Hepatocyte (in vitro differentiated cells): Measurements from ENCODE around the gene USP10. TPM values are rescaled to one million over a fixed set of nuclear protein-coding genes. Genes with fewer than 3 reads are reported as not detected.
A peak's percentile ranks its signal among the peaks of the same experiment; 100 is the strongest.

Experiments used
- DNase-seq: peaks from one replicate; pipeline ENCODE4 v3.0.0-alpha.2; 2016; ENCODE audit warnings: low spot score
- H2AFZ ChIP-seq: fragments of 200-600 bp; sonication (generic); 2 replicates; pipeline ENCODE4 v1.6.0; 2016; ENCODE audit warnings: antibody characterized with exemption, mild to moderate bottlenecking
- H3K27ac ChIP-seq: fragments of 200-600 bp; sonication (generic); 2 replicates; pipeline ENCODE4 v1.5.1; 2016; ENCODE audit warnings: mild to moderate bottlenecking
- H3K27me3 ChIP-seq: fragments of 200-600 bp; sonication (generic); 2 replicates; pipeline ENCODE4 v1.6.1; 2016
- H3K36me3 ChIP-seq: fragments of 200-600 bp; sonication (generic); replicated peaks from 2 replicates; pipeline ENCODE4 v1.5.1; 2016; ENCODE audit warnings: low read depth; ENCODE audit not compliant: insufficient read depth
- H3K4me1 ChIP-seq: fragments of 200-600 bp; sonication (generic); 2 replicates; pipeline ENCODE4 v1.5.1; 2016; ENCODE audit warnings: mild to moderate bottlenecking, moderate library complexity; ENCODE audit not compliant: insufficient read depth
- H3K4me2 ChIP-seq: fragments of 200-600 bp; sonication (generic); 2 replicates; pipeline ENCODE4 v1.6.0; 2016
- H3K4me3 ChIP-seq: fragments of 200-600 bp; sonication (generic); 2 replicates; pipeline ENCODE4 v1.5.1; 2016; ENCODE audit warnings: mild to moderate bottlenecking
- H3K79me2 ChIP-seq: fragments of 200-600 bp; sonication (generic); 2 replicates; pipeline ENCODE4 v1.6.0; 2017; ENCODE audit warnings: mild to moderate bottlenecking
- H3K9me2 ChIP-seq: fragments of 200-600 bp; sonication (generic); replicated peaks from 2 replicates; pipeline ENCODE4 v1.6.0; 2017; ENCODE audit warnings: mild to moderate bottlenecking; ENCODE audit not compliant: insufficient read depth
- H3K9me3 ChIP-seq: fragments of 200-600 bp; sonication (generic); 2 replicates; pipeline ENCODE4 v1.5.1; 2016; ENCODE audit warnings: low read depth, mild to moderate bottlenecking
- H4K20me1 ChIP-seq: fragments of 200-600 bp; sonication (generic); 2 replicates; pipeline ENCODE4 v1.6.0; 2016; ENCODE audit warnings: mild to moderate bottlenecking; ENCODE audit not compliant: insufficient read depth, poor library complexity, severe bottlenecking
- EZH2 ChIP-seq: fragments of 200-600 bp; sonication (generic); IDR thresholded peaks from 2 replicates; pipeline ENCODE4 v1.6.1; 2016; ENCODE audit warnings: antibody characterized with exemption, mild to moderate bottlenecking, borderline replicate concordance
- EZH2phosphoT487 ChIP-seq: fragments of 200-600 bp; sonication (generic); IDR thresholded peaks from one replicate; pipeline ENCODE4 v1.6.1; 2018; ENCODE audit warnings: antibody characterized with exemption, mild to moderate bottlenecking, low read depth, moderate library complexity; ENCODE audit not compliant: unreplicated experiment, severe bottlenecking
- WGBS: methylation state at CpG from one replicate; pipeline ENCODE4 v1.1.6; 2016; ENCODE audit warnings: low lambda C conversion rate; ENCODE audit errors: missing lambda C conversion rate; 5-methylcytosine and 5-hydroxymethylcytosine counted together
- polyA plus RNA-seq: library from polyadenylated mRNA; unstranded; fragments of >200 nt; fragmentation: Nextera tagmentation; extraction: Ambion mirVana; gene quantifications from 2 replicates; pipeline ENCODE4 v1.2.1, GENCODE V29; 2016
- total RNA-seq: library from RNA; depleted of rRNA; stranded (reverse); fragments of >200 nt; gene quantifications from 2 replicates; pipeline ENCODE4 v1.2.3, GENCODE V29; 2014
- TF ChIP-seq, protein P1 (sequence below): fragments of 200-600 bp; sonication (generic); IDR thresholded peaks from 2 replicates; pipeline ENCODE4 v1.5.1; 2016; ENCODE audit warnings: antibody characterized with exemption, mild to moderate bottlenecking; ENCODE audit not compliant: poor library complexity

USP10 gene
- total and polyA plus RNA-seq, 2 experiments from 2014 or later: 53.1 to 62.4 TPM

DNA sequence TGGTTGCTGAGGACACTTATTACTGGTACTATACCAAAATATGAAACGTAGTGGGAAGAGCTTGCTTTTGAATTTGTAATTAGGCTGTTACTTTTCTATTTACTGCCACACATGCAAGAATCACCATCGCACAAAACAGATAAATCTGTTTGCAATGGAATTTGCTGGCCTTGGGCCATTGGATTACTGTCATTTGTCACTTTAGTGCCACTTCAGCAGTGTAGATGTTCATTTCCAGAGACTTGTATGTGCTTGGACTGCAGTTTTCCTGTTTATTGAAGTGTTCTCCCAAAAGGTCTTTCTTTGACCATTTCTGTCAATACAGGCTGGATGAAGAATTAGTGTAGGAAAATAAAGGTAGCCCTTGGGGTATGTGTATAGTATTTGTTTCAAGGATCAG is 4.5 kb downstream of the USP10 start:
- no peak for DNase-seq
- Histone ChIP-seq H3K4me3 (no peak overlapping the region), H3K36me3 (no peaks in the 10 kb centered on the region), H3K4me1 (peaks cover 18% of the 10 kb centered on the region), H3K79me2 (peaks cover 95% of the 10 kb centered on the region), H3K27me3 (no peaks in the 10 kb centered on the region), H3K27ac (peak overlapping the region; percentile 18), H4K20me1 (peaks cover 83% of the 10 kb centered on the region), H3K9me2 (no peaks in the 10 kb centered on the region), H2AFZ (no peak overlapping the region), H3K4me2 (peak overlapping the region; percentile 59), H3K9me3 (no peaks in the 10 kb centered on the region)
- no peak for TF ChIP-seq EZH2phosphoT487
- WGBS: 79% methylated on average over 2 of the region's 2 CpGs

DNA sequence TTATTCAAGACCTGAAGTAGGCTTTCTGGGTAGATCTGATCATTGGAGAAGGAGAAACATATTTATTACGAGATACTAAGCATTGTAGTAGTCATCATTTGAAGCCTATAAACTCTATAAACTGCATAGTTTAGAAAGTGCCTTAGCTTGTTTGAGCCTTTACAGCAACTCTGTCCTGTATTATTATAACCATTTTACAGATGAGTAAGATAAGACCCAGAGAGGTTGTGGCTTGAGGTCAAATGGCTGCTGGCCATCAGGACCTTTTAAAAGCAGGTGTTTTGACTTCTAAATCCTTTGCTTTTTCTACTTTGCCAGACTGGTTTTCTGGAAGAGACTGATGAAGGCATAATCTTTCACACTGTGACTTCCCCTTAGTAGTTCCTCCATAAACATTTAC is 7.1 kb downstream of the USP10 start:
- Histone ChIP-seq H3K4me3 (no peak overlapping the region), H2AFZ (no peak overlapping the region), H3K27me3 (no peaks in the 10 kb centered on the region), H3K36me3 (no peaks in the 10 kb centered on the region), H4K20me1 (peaks cover 98% of the 10 kb centered on the region), H3K79me2 (peaks cover 100% of the 10 kb centered on the region), H3K9me2 (no peaks in the 10 kb centered on the region), H3K4me2 (no peak overlapping the region), H3K27ac (no peak overlapping the region), H3K9me3 (no peaks in the 10 kb centered on the region), H3K4me1 (peaks cover 12% of the 10 kb centered on the region)
- DNase-seq: no peak
- 100% methylated on average over 1 of the region's 1 CpG for WGBS
- TF ChIP-seq EZH2phosphoT487: no peak
- TF ChIP-seq, protein P1, sequence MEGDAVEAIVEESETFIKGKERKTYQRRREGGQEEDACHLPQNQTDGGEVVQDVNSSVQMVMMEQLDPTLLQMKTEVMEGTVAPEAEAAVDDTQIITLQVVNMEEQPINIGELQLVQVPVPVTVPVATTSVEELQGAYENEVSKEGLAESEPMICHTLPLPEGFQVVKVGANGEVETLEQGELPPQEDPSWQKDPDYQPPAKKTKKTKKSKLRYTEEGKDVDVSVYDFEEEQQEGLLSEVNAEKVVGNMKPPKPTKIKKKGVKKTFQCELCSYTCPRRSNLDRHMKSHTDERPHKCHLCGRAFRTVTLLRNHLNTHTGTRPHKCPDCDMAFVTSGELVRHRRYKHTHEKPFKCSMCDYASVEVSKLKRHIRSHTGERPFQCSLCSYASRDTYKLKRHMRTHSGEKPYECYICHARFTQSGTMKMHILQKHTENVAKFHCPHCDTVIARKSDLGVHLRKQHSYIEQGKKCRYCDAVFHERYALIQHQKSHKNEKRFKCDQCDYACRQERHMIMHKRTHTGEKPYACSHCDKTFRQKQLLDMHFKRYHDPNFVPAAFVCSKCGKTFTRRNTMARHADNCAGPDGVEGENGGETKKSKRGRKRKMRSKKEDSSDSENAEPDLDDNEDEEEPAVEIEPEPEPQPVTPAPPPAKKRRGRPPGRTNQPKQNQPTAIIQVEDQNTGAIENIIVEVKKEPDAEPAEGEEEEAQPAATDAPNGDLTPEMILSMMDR: no peak
- TF ChIP-seq EZH2: no peak

DNA sequence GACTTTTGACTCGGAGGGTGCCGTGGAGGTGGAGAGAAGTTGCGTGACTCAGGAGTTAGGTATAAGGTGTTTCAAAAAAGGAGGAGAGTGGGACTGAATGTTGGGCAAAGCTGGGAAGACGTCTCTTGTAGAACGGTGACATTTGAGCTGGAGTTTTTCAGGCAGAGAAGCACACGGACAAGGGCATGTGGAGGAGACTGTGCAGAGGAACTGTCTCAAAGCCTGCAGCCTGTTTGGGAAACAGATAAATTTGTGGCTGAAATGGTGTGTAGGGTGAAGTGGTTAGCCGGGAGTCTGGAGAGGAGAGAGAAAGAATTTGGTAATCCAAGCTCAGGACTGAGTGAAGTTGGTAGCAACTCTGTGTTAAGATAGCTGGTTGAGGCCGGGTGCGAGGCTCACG is 9.8 kb downstream of the USP10 start:
- 84% methylated on average over 10 of the region's 10 CpGs for WGBS
- no peak overlapping the region for H2AFZ ChIP-seq
- H4K20me1 ChIP-seq: peaks cover 98% of the 10 kb centered on the region
- no peaks in the 10 kb centered on the region for H3K9me3 ChIP-seq
- no peak for DNase-seq
- no peak overlapping the region for H3K27ac ChIP-seq
- H3K9me2 ChIP-seq: no peaks in the 10 kb centered on the region
- no peaks in the 10 kb centered on the region for H3K27me3 ChIP-seq
- H3K4me3 ChIP-seq: no peak overlapping the region
- H3K79me2 ChIP-seq: peaks cover 100% of the 10 kb centered on the region
- no peak for TF ChIP-seq EZH2phosphoT487
- TF ChIP-seq EZH2: no peak
- TF ChIP-seq, protein P1: no peak
- H3K36me3 ChIP-seq: no peaks in the 10 kb centered on the region
- H3K4me1 ChIP-seq: peaks cover 5% of the 10 kb centered on the region
- no peak overlapping the region for H3K4me2 ChIP-seq

DNA sequence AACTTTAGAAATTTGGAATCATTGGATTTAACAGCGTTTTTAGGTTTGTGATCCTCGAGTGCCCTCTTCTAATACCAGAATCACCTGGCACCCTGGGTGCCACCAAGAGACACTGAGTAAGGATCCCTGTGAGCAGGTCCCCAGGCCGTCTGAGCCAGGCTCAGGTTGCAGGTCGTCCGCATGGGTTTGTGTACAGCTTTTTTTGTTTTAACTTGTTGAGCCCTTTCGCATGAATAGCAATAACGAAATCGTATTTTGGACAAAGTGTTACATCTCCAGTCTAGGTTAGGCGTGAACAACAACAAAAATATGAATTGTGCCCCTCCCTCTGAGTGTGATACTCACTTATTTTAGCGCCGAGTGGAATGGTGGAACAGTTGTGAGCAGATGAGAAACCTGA is 10.9 kb downstream of the USP10 start:
- DNase-seq: no peak
- 92% methylated on average over 11 of the region's 11 CpGs for WGBS
- Histone ChIP-seq H3K4me1 (peaks cover 4% of the 10 kb centered on the region), H2AFZ (no peak overlapping the region), H3K9me2 (no peaks in the 10 kb centered on the region), H3K27me3 (no peaks in the 10 kb centered on the region), H3K79me2 (peaks cover 100% of the 10 kb centered on the region), H3K27ac (no peak overlapping the region), H3K9me3 (no peaks in the 10 kb centered on the region), H3K4me3 (no peak overlapping the region), H3K36me3 (no peaks in the 10 kb centered on the region), H4K20me1 (peaks cover 98% of the 10 kb centered on the region), H3K4me2 (no peak overlapping the region)
- TF ChIP-seq, protein P1: no peak
- TF ChIP-seq EZH2phosphoT487: no peak
- no peak for TF ChIP-seq EZH2
